Measurements from ENCODE around the gene OPCML. TPM values are rescaled to one million over a fixed set of nuclear protein-coding genes. Genes with fewer than 3 reads are reported as not detected.

OPCML gene
- total RNA-seq, 1 donor from 2014 or later: 0.12 TPM

DNA sequence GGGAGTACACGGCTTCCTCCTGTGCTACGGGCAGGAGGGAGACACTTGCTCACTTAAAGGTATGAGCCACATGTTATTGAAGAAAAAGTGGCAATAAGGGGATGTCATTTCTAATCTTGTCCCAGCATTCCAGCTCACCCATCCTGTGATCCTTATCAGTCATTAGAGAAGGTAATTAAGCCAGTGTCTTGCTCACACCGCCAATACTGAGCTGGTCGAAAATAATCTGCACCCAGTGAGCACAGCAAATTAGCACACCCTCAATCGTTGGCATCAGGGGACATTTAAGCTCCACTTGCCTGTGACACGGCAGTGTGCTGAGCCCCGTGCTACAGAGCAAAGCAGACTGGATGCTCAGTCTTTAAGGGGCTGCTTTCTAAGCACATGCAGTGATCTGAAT is 510.7 kb downstream of the OPCML start:
- DNase-seq: no peak
- Histone ChIP-seq H3K27ac (no peak overlapping the region), H3K9me3 (no peaks in the 10 kb centered on the region), H3K36me3 (no peaks in the 10 kb centered on the region), H3K4me1 (no peaks in the 10 kb centered on the region), H3K27me3 (ENCODE audit: low read depth) (peaks cover 3% of the 10 kb centered on the region), H3K4me3 (no peak overlapping the region)
- no peak for ATAC-seq
- TF ChIP-seq, protein P1, sequence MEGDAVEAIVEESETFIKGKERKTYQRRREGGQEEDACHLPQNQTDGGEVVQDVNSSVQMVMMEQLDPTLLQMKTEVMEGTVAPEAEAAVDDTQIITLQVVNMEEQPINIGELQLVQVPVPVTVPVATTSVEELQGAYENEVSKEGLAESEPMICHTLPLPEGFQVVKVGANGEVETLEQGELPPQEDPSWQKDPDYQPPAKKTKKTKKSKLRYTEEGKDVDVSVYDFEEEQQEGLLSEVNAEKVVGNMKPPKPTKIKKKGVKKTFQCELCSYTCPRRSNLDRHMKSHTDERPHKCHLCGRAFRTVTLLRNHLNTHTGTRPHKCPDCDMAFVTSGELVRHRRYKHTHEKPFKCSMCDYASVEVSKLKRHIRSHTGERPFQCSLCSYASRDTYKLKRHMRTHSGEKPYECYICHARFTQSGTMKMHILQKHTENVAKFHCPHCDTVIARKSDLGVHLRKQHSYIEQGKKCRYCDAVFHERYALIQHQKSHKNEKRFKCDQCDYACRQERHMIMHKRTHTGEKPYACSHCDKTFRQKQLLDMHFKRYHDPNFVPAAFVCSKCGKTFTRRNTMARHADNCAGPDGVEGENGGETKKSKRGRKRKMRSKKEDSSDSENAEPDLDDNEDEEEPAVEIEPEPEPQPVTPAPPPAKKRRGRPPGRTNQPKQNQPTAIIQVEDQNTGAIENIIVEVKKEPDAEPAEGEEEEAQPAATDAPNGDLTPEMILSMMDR (IDR thresholded peaks at IDR 0.05): no peak
- intact Hi-C loops (cut with DNase I): no loop called here

DNA sequence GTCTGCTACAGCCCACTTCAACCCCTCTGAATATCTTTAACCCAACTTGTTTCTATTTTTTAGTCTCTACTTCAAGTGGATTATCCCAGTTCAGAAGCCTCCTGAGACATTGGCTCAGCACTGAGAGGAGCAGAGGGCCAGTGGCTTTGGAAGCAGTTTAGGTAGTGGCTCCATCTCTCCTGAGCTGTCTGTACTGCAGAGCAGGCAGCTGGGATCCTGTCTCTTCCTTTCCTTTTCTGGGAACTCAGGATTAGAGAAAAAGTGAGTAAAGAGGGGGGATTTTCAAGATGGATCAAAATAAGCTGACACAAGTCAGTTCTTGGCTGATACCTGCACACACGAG is 512.0 kb downstream of the OPCML start:
- no peaks in the 10 kb centered on the region for H3K4me1 ChIP-seq
- no peak for ATAC-seq
- H3K36me3 ChIP-seq: no peaks in the 10 kb centered on the region
- H3K9me3 ChIP-seq: no peaks in the 10 kb centered on the region
- TF ChIP-seq, protein P1 (IDR thresholded peaks at IDR 0.05): no peak
- no peak for DNase-seq
- H3K27ac ChIP-seq: no peak overlapping the region
- no peak overlapping the region for H3K4me3 ChIP-seq
- peaks cover 2% of the 10 kb centered on the region for H3K27me3 ChIP-seq (ENCODE audit: low read depth)
- intact Hi-C loops (cut with DNase I): no loop called here

DNA sequence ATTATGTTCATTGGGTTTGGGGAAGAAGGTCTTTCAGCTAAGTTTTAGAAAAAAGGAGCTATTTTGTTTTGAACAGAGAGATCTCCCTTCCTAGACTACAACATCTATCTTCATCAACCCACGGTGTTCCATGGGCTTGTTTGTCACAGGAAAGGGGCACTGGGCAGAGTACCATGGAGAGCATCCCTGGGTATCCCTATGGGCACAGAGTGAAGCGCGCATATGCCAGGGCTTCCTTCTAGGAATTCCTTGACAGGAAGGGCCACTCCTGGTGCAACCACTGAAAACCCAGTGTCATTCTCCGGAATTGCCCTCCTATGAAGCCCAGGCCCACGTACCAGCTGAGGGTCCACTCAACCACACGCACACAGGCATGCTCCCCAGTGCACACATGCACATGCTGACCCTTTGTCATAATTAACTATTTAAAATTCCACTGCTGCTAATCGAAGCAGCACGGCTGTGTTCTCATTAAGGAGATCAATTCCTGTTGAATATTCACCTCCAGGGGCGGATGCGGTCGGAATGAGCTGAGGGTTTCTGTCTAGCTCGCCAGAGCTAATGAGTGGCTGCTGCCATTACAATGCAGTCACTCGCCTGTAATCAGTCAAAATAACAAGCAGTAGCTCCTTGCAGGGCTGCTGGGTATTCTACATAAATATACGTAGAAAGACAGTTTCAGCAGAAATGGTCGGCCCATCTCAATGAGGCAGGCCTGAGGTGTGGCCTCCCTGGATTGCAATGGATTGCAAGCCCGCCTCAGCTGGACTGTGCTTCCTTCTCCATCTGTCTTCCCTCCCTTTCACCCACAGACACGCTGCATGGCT is 512.5 kb downstream of the OPCML start:
- H3K9me3 ChIP-seq: no peaks in the 10 kb centered on the region
- TF ChIP-seq, protein P1 (IDR thresholded peaks at IDR 0.05): no peak
- intact Hi-C loops (cut with DNase I): no loop called here
- ATAC-seq (no peak), DNase-seq (no peak)
- no peak overlapping the region for H3K27ac ChIP-seq
- H3K27me3 ChIP-seq (ENCODE audit: low read depth): no peaks in the 10 kb centered on the region
- H3K4me1 ChIP-seq: no peaks in the 10 kb centered on the region
- H3K4me3 ChIP-seq: no peak overlapping the region
- no peaks in the 10 kb centered on the region for H3K36me3 ChIP-seq

DNA sequence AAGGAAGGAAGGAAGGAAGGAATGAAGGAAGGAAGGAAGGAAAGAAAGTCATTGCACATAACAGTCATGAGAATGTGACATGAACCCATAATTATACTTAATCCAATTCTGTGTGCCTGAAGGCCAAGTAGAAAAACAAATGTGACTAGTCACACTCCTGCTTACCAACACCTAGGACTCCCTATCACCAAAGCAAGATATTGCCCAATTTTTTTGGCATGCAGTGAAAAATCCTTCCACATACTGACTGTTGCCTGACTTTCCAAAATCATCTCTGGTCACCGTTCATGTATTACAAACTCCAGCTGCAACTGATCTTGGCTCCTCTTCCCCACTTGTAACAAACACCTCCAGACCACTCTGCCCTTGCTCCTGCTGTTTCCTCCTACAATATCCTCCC is 516.8 kb downstream of the OPCML start:
- Histone ChIP-seq H3K27ac (no peak overlapping the region), H3K36me3 (no peaks in the 10 kb centered on the region), H3K27me3 (ENCODE audit: low read depth) (no peaks in the 10 kb centered on the region), H3K4me1 (no peaks in the 10 kb centered on the region), H3K4me3 (no peak overlapping the region), H3K9me3 (no peaks in the 10 kb centered on the region)
- TF ChIP-seq, protein P1 (IDR thresholded peaks at IDR 0.05): no peak
- no peak for ATAC-seq
- intact Hi-C loops (cut with DNase I): no loop called here
- DNase-seq: no peak

DNA sequence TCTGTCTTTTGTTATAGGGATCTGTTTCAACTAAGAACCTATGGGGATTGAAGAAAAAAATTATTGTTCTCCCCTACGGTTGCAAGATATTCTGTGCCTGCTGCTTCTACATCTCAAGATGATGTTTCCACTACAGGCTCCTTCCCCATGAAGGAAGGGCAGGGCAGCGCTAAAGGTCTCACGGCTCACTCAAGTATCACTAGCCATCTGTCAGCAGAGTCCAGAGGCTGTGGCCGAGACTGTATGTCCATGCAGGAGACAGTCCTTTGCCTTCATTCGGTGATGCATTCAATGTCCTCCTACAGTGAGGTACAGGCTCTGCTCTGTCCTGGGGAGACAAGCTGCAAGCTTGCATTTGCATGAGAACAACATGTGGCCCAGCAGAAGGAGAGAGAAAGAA is 518.0 kb downstream of the OPCML start:
- no peak for ATAC-seq
- Histone ChIP-seq H3K27me3 (ENCODE audit: low read depth) (no peaks in the 10 kb centered on the region), H3K4me3 (no peak overlapping the region), H3K9me3 (no peaks in the 10 kb centered on the region), H3K27ac (no peak overlapping the region), H3K4me1 (no peaks in the 10 kb centered on the region), H3K36me3 (no peaks in the 10 kb centered on the region)
- intact Hi-C loops (cut with DNase I): no loop called here
- no peak for DNase-seq
- TF ChIP-seq, protein P1 (IDR thresholded peaks at IDR 0.05): no peak

Measured in lower lobe of right lung (tissue), 2 donors.